GM18508 (cell line): ENCODE measurements around the gene SLCO2B1.

Experiments
- ATAC-seq: cut with Tn5 transposase; IDR thresholded peaks from one replicate; pipeline ENCODE4 v1.9.1; 2021; ENCODE audit warnings: moderate number of reproducible peaks; ENCODE audit not compliant: insufficient read depth, unreplicated experiment

Gene SLCO2B1

GRCh38 chr11:75143420-75143731, 7.5 kb upstream of the SLCO2B1 start:
- no peak for ATAC-seq

GRCh38 chr11:75144716-75145014, 6.2 kb upstream of the SLCO2B1 start:
- ATAC-seq: no peak

GRCh38 chr11:75145196-75145971, 5.5 kb upstream of the SLCO2B1 start:
- ATAC-seq: no peak

DNA sequence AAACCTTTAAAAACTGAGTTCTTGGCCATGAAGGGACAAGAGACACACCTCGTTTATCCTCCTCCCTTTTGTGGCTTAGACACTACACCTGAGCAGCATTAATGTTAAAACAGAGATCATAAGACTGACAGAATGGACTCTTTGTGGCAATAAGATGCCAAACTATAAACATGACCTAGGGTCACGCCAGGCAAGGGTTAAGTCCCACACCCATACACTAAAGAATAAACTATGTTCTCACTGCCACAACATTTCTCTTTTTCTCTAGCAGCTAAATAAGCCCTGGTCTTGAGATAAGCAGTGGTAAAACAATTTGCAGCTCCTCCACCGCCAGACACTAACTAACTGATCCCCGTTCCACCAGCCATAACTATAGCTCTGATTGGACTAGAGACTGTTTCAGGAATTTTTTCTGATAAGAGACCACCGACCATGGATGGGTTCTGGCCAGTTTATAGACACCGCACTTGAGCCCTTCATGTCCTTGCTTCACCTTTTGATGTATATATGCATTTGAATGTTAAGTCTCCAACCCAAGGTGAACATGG, 4.9 kb upstream of the SLCO2B1 start:
- no peak for ATAC-seq

DNA sequence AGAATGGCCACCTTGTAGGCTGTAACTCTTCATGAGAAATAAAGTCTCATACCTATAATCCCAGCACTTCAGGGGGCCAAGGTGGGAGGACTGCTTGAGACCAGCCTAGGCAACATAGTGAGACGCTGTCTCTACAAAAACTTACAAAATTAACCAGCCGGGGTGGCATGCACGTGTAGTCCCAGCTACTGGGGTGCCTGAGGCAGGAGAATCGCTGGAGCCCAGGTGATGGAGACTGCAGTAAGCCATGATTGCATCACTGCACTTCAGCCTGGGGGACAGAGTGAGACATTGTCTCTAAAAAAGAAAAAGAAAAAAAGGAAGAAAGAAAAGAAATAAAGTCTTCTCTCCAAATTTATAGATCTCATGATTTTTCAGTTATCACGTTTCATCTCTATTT, 4.2 kb upstream of the SLCO2B1 start:
- ATAC-seq: no peak

GRCh38 chr11:75147191-75147874, 3.6 kb upstream of the SLCO2B1 start:
- no peak for ATAC-seq

- no peak for ATAC-seq
These were observed 3.0 kb upstream of the SLCO2B1 start for GRCh38 chr11:75147875-75148263.

GRCh38 chr11:75148436-75148983, 2.4 kb upstream of the SLCO2B1 start:
- no peak for ATAC-seq

DNA sequence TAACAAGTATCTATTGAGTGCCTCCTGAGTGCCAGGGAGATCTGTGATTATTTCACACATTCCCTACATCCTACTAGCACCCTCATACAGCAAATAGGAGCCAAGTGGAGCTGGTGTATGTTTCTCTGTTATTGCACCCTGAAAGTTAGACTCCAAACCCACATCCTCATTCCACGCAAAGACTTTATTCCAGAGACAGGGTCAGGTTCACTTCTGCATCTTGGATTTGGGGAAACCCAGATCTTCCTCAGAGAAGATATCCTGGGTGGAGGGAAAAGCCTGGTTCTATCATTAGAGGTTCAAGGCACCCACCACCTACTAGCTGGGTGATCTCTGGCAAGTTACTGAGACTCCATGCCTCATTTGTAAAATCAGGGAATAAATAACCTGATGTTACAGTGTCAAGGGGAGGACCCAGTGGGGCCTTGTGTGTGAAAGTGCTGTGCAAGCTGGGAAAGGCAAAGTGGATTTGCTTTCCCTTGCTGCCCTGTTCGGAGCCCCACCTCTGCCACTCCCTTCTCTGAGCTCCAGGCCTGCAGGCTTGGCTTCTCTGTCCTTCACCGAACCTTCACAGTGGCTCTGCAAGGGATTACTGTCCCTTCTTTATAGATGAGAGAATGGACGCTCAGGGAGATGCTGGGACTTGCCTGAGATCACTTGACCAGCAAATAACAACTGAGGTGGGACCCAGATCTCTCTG, 991 bp upstream of the SLCO2B1 start:
- no peak for ATAC-seq

GRCh38 chr11:75151346-75152047, 590 bp downstream of the SLCO2B1 start:
- ATAC-seq: no peak

GRCh38 chr11:75152090-75152489, 1.2 kb downstream of the SLCO2B1 start:
- ATAC-seq: no peak

DNA sequence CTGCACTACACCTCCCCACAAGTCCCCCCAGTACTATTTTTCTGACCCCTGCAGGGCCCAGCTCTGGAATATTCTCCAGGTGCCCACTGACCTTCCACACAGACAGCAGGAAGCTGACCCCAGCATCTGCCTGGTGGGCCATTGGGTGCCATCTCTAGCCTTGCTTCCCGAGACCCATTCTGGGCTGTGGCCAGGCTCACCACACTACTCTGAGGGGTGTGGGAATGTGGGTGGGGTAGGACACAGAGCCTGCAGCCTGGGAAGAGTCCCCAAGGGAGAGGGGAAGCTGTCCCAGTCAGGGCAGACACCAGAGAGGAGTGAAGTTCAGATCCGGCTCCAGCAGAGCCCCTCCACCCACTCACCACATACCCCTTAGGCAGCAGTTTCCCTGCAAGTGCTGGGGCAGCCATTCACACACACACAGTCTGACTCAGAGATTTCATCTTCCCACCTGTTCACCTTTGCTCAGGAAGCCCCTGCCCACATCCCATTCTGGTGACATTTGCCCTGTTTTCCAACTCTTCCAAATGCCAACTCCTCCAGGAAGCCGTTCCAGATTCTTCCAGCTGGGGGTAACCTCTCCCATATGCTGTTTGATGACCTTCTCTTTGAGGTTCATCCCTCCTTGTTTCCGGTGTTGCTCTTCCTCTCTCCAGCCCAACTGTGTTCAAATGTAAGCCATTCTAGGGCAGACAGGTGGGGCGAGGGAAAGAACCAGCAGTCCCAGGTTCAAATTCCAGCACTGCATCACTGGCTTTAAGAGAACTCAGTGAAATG, 1.9 kb downstream of the SLCO2B1 start:
- no peak for ATAC-seq

DNA sequence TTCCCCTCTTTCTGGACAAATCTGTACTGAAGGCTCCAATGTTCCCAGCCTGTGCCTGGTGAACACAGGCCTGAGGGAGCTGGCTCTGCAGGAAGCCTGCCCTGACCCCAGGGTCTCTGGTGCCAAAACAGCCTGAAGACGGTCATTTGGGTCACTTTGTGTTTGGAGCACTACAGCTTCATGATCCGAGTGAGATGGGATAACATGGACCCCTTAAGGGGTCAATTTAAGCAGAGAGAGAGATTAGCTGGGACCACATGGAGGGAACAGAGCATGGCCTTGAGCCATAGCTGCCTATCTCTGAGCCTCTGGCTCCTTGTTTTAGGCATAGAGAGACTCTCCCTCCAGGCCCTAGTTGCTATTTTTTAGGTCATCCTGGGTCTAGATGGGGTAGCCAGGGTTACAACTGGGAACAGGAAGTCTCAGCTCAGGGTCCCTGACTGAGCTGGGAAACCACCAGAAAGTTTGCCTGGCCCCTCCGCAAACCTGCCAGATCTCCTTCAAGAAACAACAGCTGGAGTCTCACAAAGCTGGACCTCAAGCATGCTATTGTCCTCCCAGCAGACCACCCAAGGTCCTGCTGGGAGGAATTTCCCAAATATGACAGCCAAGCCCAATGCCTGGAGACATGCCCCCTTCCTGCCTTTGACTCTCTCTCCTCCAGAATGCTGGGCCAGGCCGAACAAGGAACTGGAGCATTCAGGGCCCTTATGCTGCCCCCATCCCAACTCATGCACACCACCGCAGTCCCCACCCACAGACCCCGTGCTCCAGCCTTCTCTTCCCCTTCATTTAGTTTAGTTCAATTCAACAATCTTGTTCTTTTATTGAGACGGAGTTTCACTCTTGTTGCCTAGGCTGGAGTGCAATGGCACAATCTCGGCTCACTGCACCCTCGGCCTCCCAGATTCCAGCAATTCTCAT, 4.0 kb downstream of the SLCO2B1 start:
- no peak for ATAC-seq

DNA sequence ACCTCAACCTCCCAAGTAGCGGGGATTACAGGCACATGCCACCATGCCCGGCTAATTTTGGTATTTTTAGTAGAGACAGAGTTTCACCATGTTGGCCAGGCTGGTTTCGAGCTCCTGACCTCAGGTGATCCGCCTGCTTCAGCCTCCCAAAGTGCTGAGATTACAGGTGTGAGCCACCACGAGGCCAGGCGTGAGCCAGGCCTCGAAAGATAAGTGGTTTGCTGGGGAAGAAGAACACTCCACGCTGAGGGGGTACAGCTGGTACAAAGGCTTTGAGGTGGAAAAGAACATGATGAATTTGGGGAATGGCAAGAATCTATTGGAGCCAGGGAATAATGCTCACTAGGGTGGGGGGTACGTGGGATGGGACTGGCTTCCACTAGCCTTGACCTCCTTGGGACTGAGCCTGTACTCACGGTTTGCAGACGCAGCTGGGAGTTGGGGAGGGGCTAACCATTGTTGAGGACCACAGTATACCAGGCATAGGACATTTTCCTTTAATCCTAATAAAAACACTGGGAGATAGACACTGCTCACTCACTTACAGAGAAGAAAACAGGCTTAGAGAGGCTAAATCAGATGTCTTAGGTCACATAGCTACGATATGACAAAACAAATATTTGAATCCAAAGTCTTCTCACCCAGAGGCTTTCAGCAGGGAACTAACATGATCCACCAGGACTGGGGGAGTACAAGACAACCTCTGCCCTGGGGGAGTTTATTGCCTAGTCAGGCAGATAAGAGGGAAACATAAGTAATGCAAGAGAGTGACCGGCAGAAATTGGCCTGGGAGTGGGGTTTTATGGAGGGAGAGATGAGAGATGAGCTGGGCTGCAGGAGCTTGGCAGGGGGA, 4.9 kb downstream of the SLCO2B1 start:
- ATAC-seq: no peak

DNA sequence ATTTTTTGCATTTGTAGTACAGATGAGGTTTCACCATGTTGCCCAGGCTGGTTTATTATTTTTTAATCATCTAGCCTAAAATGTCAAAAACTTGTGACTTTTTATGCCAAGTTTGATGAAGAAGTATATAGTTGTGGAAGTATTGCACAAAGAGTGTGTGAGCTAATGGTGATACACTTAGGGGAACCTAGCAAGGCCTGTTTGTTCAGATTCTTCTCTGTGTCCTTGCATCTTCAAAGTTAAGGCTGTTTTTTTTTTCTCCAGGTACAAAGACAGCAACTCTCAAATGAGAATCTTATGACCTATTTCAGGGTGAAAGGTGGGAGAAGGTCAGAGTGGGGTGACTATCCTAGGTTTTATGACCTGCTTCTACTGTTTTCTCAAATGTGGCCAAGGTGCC, 7.3 kb downstream of the SLCO2B1 start:
- ATAC-seq: no peak

DNA sequence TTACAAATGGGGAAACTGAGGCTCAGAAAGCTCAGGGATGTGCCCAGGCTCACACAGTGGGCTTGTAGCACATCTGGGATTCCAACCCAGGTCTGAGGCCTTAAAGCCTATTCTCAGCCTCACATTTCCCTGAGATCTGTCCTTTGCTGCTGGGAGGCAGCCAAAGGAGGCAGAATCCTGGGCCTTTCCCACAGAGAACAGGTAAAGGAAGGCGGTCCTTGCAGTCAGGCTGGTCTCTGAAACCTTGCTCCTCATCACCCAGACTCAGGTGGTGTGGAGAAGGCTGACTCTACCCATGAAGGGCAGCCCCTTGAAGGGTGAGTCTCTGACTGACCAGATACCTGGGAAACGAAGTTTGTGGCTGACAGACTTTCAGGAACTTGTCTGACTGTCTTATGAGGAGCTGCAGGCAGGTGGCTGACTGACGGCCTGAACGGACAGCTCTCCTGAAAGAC, 7.8 kb downstream of the SLCO2B1 start:
- ATAC-seq: no peak

DNA sequence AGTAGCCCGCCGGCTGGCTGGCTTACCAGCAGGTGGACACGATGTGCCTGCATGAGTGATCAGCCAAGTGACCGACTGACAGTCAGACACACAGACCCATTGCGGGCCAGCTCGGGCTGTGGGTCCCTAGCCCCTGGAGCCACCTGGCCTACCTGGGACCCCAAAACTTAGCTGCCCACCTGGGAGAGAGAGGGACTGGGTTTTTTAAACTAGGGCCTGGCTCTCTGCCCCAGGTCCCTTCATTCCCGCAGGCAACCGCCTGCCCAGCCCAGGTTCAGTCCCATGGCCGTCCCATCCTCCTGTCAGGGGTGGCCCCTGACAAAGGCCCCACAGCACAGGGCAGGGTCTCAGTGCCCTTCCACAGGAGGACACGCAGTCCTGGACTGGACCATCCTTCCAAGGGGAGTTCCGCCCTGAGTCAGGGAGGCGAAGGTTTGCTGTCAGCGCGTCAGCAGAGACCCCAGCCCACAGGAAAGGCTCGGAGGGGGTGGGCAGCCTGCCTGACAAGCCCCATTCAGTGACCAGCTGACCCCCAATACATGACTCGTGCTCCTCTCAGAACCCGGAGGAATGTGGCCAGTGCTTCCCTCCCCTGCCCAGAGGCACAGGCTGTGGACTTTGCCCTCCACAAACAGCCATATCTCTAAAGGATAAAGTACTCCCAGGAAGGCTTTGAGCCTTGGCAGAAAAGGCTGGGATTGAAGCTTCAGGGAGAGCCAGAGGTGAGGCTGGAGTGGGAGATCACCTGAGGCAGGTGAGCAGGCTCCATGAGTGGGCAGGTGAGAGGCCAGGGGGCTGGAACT, 8.4 kb downstream of the SLCO2B1 start:
- no peak for ATAC-seq
